Measurements from ENCODE around the gene SBF2. TPM values are rescaled to one million over a fixed set of nuclear protein-coding genes. Genes with fewer than 3 reads are reported as not detected.
A peak's percentile ranks its signal among the peaks of the same experiment; 100 is the strongest.
"Not testable (repeated sequence)": the region's sequence is repeated elsewhere in the genome, so short reads cannot be mapped to it uniquely, and the experiment has no call there.

SBF2 gene
- total and polyA plus RNA-seq, 7 experiments from 2014 or later: 4.2 to 35.2 (median 13.3) TPM

- CTCF ChIA-PET: no interaction called here
- Mint-ChIP-seq H3K4me1 (no peaks in the 10 kb centered on the region), H3K27ac (no peak overlapping the region), H3K36me3 (peaks cover 0 to 28% (median 16%) of the 10 kb centered on the region in 5 donors), H3K4me3 (no peak overlapping the region), H3K27me3 (peaks cover 0 to 2% (median 0%) of the 10 kb centered on the region in 5 donors), H3K9me3 (peaks cover 0 to 22% (median 2%) of the 10 kb centered on the region in 11 donors)
- H3K27ac ChIP-seq (ENCODE audit: low read depth, low read length): no peak overlapping the region
- H3K36me3 ChIP-seq (ENCODE audit: control insufficient read depth in 2 of 3, insufficient read depth in 3 of 3, low read length in 3 of 3): no peaks in the 10 kb centered on the region
- ATAC-seq (peak; percentile 51), DNase-seq (no peak)
- no peaks in the 10 kb centered on the region for H3K4me1 ChIP-seq (ENCODE audit: control insufficient read depth in 2 of 2, insufficient read depth in 2 of 2, low read length in 2 of 2)
- H3K9me3 ChIP-seq (ENCODE audit: control insufficient read depth in 2 of 3, low read length in 3 of 3): no peaks in the 10 kb centered on the region
- no peaks in the 10 kb centered on the region for H3K27me3 ChIP-seq (ENCODE audit: control insufficient read depth in 2 of 2, insufficient read depth in 2 of 2, low read length in 2 of 2)
- H3K4me3 ChIP-seq (ENCODE audit: low read length): no peak overlapping the region
- intact Hi-C loops (cut with micrococcal nuclease): no loop called here
- POLR2A ChIA-PET: no interaction called here
These were observed 346.7 kb downstream of the SBF2 start for GRCh38 chr11:9947231-9947864.

- H3K4me1 Mint-ChIP-seq; H3K4me1 ChIP-seq (ENCODE audit: control insufficient read depth in 2 of 2, insufficient read depth in 2 of 2, low read length in 2 of 2); intact Hi-C loops (cut with micrococcal nuclease); ATAC-seq; DNase-seq; H3K36me3 ChIP-seq (ENCODE audit: control insufficient read depth in 2 of 3, insufficient read depth in 3 of 3, low read length in 3 of 3); H3K4me3 Mint-ChIP-seq; POLR2A ChIA-PET; H3K27me3 ChIP-seq (ENCODE audit: control insufficient read depth in 2 of 2, insufficient read depth in 2 of 2, low read length in 2 of 2); H3K9me3 ChIP-seq (ENCODE audit: control insufficient read depth in 2 of 3, low read length in 3 of 3); H3K27me3 Mint-ChIP-seq; H3K27ac Mint-ChIP-seq; H3K4me3 ChIP-seq (ENCODE audit: low read length); H3K27ac ChIP-seq (ENCODE audit: low read depth, low read length): not testable (repeated sequence)
- CTCF ChIA-PET: interaction anchor here (0.6 kb wide), 1 partner anchor 238 kb away, joined by 4 read pairs; no protein-coding TSS in a partner anchor
- peaks cover 0 to 22% (median 2%) of the 10 kb centered on the region in 11 donors for H3K9me3 Mint-ChIP-seq
- peaks cover 0 to 21% (median 14%) of the 10 kb centered on the region in 5 donors for H3K36me3 Mint-ChIP-seq
These were observed 348.3 kb downstream of the SBF2 start for GRCh38 chr11:9945680-9946079.

DNA sequence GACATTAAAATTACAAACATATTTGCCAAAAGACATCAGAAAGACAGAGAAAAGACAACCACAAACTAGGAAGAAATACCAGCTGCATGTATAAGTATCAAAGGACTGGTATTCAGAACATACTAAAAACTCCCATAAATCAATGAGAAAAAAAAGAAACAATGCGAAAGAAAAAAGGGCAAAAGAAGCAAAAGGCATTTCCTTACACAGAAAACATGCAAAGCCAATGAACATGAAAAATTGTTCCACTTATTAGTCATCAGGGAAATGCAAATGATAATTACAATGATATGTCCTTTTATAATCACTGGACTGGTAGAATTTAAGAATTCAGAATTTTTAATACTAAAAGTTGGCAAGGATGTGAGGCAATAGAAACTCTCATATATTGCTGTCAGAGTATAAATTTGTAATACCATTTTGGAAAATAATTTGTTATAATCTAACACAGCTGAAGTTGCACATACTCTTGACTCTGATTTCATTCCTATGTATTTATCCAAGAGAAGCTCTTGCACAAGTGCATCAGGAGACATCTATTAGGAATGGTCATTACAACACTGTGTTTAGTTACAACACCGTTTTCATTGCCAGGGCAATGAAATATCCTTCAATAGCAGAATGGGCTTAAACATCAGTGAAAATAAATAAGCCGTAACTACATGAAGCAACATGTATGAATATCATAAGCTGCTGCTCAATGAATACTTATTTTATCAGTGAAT is 350.5 kb downstream of the SBF2 start:
- ChIA-PET CTCF (no interaction called here), POLR2A (no interaction called here)
- Mint-ChIP-seq H3K4me1 (no peaks in the 10 kb centered on the region), H3K9me3 (peaks cover 0 to 22% (median 2%) of the 10 kb centered on the region in 11 donors), H3K27me3 (peaks cover 0 to 2% (median 0%) of the 10 kb centered on the region in 5 donors), H3K4me3 (no peak overlapping the region), H3K27ac (no peak overlapping the region), H3K36me3 (peaks cover 0 to 27% (median 16%) of the 10 kb centered on the region in 5 donors)
- intact Hi-C loops (cut with micrococcal nuclease): no loop called here
- H3K36me3 ChIP-seq (ENCODE audit: control insufficient read depth in 2 of 3, insufficient read depth in 3 of 3, low read length in 3 of 3): no peaks in the 10 kb centered on the region
- no peaks in the 10 kb centered on the region for H3K27me3 ChIP-seq (ENCODE audit: control insufficient read depth in 2 of 2, insufficient read depth in 2 of 2, low read length in 2 of 2)
- no peaks in the 10 kb centered on the region for H3K9me3 ChIP-seq (ENCODE audit: control insufficient read depth in 2 of 3, low read length in 3 of 3)
- ATAC-seq: no peak
- no peaks in the 10 kb centered on the region for H3K4me1 ChIP-seq (ENCODE audit: control insufficient read depth in 2 of 2, insufficient read depth in 2 of 2, low read length in 2 of 2)
- no peak for DNase-seq
- no peak overlapping the region for H3K27ac ChIP-seq (ENCODE audit: low read depth, low read length)
- no peak overlapping the region for H3K4me3 ChIP-seq (ENCODE audit: low read length)

DNA sequence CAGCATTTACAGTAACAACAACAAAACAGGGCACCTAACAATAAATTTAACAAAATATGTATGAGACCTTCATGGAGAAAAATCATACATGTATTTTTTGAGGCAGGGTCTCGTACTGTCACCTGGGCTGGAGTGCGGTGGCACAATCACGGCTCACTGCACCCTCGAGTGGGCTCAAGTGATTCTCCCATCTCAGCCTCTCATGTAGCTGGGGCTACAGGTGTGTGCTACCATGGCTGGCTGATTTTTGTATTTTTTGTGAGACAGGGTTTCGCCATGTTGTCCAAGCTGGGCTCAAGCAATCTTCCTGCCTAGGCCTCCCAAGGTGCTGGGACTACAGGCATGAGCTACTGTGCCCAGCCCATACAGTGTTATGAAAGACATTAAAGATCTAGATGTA is 352.0 kb downstream of the SBF2 start:
- Mint-ChIP-seq H3K36me3 (peaks cover 0 to 22% (median 10%) of the 10 kb centered on the region in 5 donors), H3K27me3 (peaks cover 0 to 2% (median 0%) of the 10 kb centered on the region in 5 donors), H3K4me3 (no peak overlapping the region), H3K9me3 (peaks cover 0 to 16% (median 2%) of the 10 kb centered on the region in 11 donors), H3K4me1 (no peaks in the 10 kb centered on the region), H3K27ac (no peak overlapping the region)
- H3K9me3 ChIP-seq (ENCODE audit: control insufficient read depth in 2 of 3, low read length in 3 of 3): no peaks in the 10 kb centered on the region
- CTCF ChIA-PET: no interaction called here
- no peak overlapping the region for H3K27ac ChIP-seq (ENCODE audit: low read depth, low read length)
- DNase-seq (no peak), ATAC-seq (no peak)
- H3K4me1 ChIP-seq (ENCODE audit: control insufficient read depth in 2 of 2, insufficient read depth in 2 of 2, low read length in 2 of 2): no peaks in the 10 kb centered on the region
- no peak overlapping the region for H3K4me3 ChIP-seq (ENCODE audit: low read length)
- POLR2A ChIA-PET: interaction anchor here (0.6 kb wide), 1 partner anchor 364 kb away, joined by 3 read pairs; no protein-coding TSS in a partner anchor
- intact Hi-C loops (cut with micrococcal nuclease): no loop called here
- H3K36me3 ChIP-seq (ENCODE audit: control insufficient read depth in 2 of 3, insufficient read depth in 3 of 3, low read length in 3 of 3): no peaks in the 10 kb centered on the region
- H3K27me3 ChIP-seq (ENCODE audit: control insufficient read depth in 2 of 2, insufficient read depth in 2 of 2, low read length in 2 of 2): no peaks in the 10 kb centered on the region

DNA sequence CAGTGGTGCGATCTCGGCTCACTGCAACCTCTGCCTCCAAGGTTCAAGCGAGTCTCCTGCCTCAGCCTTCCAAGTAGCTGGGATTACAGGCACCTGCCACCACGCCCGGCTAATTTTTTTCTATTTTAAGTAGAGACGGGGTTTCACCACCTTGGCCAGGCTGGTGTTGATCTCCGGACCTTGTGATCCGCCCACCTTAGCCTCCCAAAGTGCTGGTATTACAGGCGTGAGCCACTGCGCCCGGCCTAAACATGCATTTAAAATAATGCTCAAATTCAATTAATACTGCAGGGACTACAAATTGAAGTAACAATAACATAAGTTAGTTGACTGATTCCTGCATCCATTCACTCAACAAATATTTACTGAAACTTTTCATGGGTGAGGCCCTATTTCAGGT is 354.9 kb downstream of the SBF2 start:
- H3K27me3 Mint-ChIP-seq; CTCF ChIA-PET; ATAC-seq; H3K4me1 ChIP-seq (ENCODE audit: control insufficient read depth in 2 of 2, insufficient read depth in 2 of 2, low read length in 2 of 2); H3K36me3 ChIP-seq (ENCODE audit: control insufficient read depth in 2 of 3, insufficient read depth in 3 of 3, low read length in 3 of 3); H3K27me3 ChIP-seq (ENCODE audit: control insufficient read depth in 2 of 2, insufficient read depth in 2 of 2, low read length in 2 of 2); H3K4me3 Mint-ChIP-seq; DNase-seq; H3K27ac Mint-ChIP-seq; H3K4me3 ChIP-seq (ENCODE audit: low read length); H3K9me3 ChIP-seq (ENCODE audit: control insufficient read depth in 2 of 3, low read length in 3 of 3); POLR2A ChIA-PET; H3K4me1 Mint-ChIP-seq; H3K27ac ChIP-seq (ENCODE audit: low read depth, low read length); intact Hi-C loops (cut with micrococcal nuclease): not testable (repeated sequence)
- peaks cover 0 to 23% (median 4%) of the 10 kb centered on the region in 11 donors for H3K9me3 Mint-ChIP-seq
- H3K36me3 Mint-ChIP-seq: peaks cover 0 to 28% (median 19%) of the 10 kb centered on the region in 5 donors

DNA sequence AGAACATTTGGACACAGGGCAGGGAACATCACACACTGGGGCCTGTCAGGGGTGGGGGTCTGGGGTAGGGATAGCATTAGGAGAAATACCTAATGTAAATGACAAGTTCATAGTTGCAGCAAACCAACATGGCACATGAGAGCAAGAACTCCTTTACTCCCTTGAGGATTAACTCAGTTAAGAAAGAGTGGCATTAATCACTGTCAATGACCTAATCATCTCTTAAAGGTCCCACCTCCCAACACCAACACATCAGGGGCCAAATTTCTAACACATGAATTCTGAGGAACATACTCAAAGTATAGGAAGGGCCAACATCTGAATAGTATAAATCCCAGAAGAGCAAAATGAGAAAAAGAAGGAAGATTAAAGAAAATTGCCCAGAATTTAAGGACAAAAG is 357.3 kb downstream of the SBF2 start:
- Mint-ChIP-seq H3K4me3 (no peak overlapping the region), H3K27me3 (no peaks in the 10 kb centered on the region), H3K9me3 (peaks cover 1 to 37% (median 10%) of the 10 kb centered on the region in 11 donors), H3K27ac (no peak overlapping the region), H3K4me1 (peaks cover 0 to 5% (median 0%) of the 10 kb centered on the region in 7 donors), H3K36me3 (peaks cover 0 to 42% (median 33%) of the 10 kb centered on the region in 5 donors)
- CTCF ChIA-PET: no interaction called here
- POLR2A ChIA-PET: no interaction called here
- ATAC-seq: no peak
- no peaks in the 10 kb centered on the region for H3K27me3 ChIP-seq (ENCODE audit: control insufficient read depth in 2 of 2, insufficient read depth in 2 of 2, low read length in 2 of 2)
- H3K9me3 ChIP-seq (ENCODE audit: control insufficient read depth in 2 of 3, low read length in 3 of 3): no peaks in the 10 kb centered on the region
- H3K36me3 ChIP-seq (ENCODE audit: control insufficient read depth in 2 of 3, insufficient read depth in 3 of 3, low read length in 3 of 3): no peaks in the 10 kb centered on the region
- intact Hi-C loops (cut with micrococcal nuclease): no loop called here
- no peak for DNase-seq
- H3K4me1 ChIP-seq (ENCODE audit: control insufficient read depth in 2 of 2, insufficient read depth in 2 of 2, low read length in 2 of 2): no peaks in the 10 kb centered on the region
- H3K27ac ChIP-seq (ENCODE audit: low read depth, low read length): no peak overlapping the region
- H3K4me3 ChIP-seq (ENCODE audit: low read length): no peak overlapping the region

All from naive thymus-derived CD4-positive, alpha-beta T cell (primary cell).